ENCODE measurements around the gene VEGFB. TPM values are rescaled to one million over a fixed set of nuclear protein-coding genes. Genes with fewer than 3 reads are reported as not detected.

VEGFB gene
- total RNA-seq, 2 experiments from 2014 or later = 81.5 to 87.8 TPM

GRCh38 chr11:64284962-64285884 is 50.8 kb downstream of the VEGFB start, which contains the start of gene GPR137:
Gene GPR137 (plus strand): TSS chr11:64285848. CDS start chr11:64286525, 677 bp downstream.
- Mint-ChIP-seq H3K36me3 (ENCODE audit: low read depth) (peaks cover 13% of the 10 kb centered on the region), H3K9me3 (ENCODE audit: insufficient read depth) (no peaks in the 10 kb centered on the region), H3K27ac (peak within 1 kb of the TSS; percentile 89), H3K4me1 (ENCODE audit: low read depth) (peaks cover 23% of the 10 kb centered on the region), H3K4me3 (peak within 1 kb of the TSS; percentile 81), H3K27me3 (ENCODE audit: low read depth) (peaks cover 3% of the 10 kb centered on the region)
- ChIA-PET POLR2A (interaction anchor here (0.7 to 7.8 kb wide), 10 partner anchors 11 to 100 kb away, joined by 3 to 79 read pairs (median 6); partner anchors contain the start of genes ESRRA, FERMT3, NUDT22 and PRDX5), CTCF (interaction anchor here (0.9 to 8.6 kb wide), 6 partner anchors 13 to 80 kb away, joined by 3 to 118 read pairs (median 14); partner anchors contain the start of genes CATSPERZ, ESRRA, FERMT3 and FKBP2)
- DNase-seq (peak; percentile 90), ATAC-seq (peak; percentile 64)

DNA sequence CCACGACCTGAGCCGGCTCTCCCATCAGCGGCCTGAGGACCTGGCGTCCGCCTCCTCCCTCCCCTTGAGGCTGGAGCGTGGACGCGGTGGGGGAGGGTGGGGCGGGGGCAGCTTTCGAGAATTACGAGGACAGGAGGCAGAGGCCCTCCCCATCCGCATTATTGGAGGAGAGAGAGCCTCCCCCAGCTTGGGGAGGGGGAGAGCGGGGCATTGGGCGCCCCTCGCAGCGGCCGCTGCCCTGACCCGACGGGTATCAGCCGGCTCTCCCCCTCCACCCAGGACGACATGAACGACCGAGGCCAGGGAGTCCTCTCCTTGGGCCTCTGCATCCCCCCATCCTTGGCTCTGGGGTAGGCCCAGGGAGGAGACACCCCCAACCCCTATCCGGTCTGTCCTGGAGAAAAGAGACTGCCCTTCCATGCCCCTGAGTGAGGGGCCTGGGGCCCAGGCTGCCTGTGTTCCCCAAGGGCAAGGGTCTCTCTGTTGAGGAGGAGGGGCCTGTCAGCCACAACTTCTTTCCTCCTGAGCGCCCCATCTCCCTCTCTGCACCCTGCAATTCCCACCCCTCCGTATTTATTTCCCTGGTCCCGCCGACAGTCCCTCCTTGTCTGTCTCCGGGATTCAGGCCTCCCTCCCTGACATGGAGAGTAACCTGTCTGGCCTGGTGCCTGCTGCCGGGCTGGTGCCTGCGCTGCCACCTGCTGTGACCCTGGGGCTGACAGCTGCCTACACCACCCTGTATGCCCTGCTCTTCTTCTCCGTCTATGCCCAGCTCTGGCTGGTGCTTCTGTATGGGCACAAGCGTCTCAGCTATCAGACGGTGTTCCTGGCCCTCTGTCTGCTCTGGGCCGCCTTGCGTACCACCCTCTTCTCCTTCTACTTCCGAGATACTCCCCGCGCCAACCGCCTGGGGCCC is 51.8 kb downstream of the VEGFB start:
- Mint-ChIP-seq H3K4me3 (peak overlapping the region; percentile 75), H3K27ac (peak overlapping the region; percentile 78), H3K4me1 (ENCODE audit: low read depth) (peaks cover 28% of the 10 kb centered on the region), H3K9me3 (ENCODE audit: insufficient read depth) (no peaks in the 10 kb centered on the region), H3K27me3 (ENCODE audit: low read depth) (peaks cover 12% of the 10 kb centered on the region), H3K36me3 (ENCODE audit: low read depth) (peaks cover 13% of the 10 kb centered on the region)
- ChIA-PET CTCF (interaction anchor here (1.7 to 8.6 kb wide), 4 partner anchors 14 to 81 kb away, joined by 7 to 118 read pairs (median 22); partner anchors contain the start of genes CATSPERZ, ESRRA, FERMT3 and PRDX5), POLR2A (interaction anchor here (0.7 to 7.8 kb wide), 5 partner anchors 10 to 59 kb away, joined by 3 to 79 read pairs (median 5); partner anchors contain the start of genes NUDT22, TRMT112 and TRPT1)
- peak; percentile 55 for DNase-seq
- ATAC-seq = no peak

- Mint-ChIP-seq H3K36me3 (ENCODE audit: low read depth) (peaks cover 9% of the 10 kb centered on the region), H3K9me3 (ENCODE audit: insufficient read depth) (no peaks in the 10 kb centered on the region), H3K27me3 (ENCODE audit: low read depth) (peaks cover 12% of the 10 kb centered on the region), H3K27ac (peak overlapping the region; percentile 78), H3K4me1 (ENCODE audit: low read depth) (peaks cover 26% of the 10 kb centered on the region), H3K4me3 (peak overlapping the region; percentile 75)
- ChIA-PET POLR2A (interaction anchor here (0.9 to 7.8 kb wide), 2 partner anchors 17 to 30 kb away, joined by 3 to 79 read pairs; partner anchors contain the start of gene TRMT112), CTCF (interaction anchor here (4.2 to 8.6 kb wide), 2 partner anchors 16 to 82 kb away, joined by 23 to 118 read pairs; partner anchors contain the start of genes CATSPERZ, ESRRA and FERMT3)
- ATAC-seq (no peak), DNase-seq (no peak)
Measured at GRCh38 chr11:64286801-64287159, 52.4 kb downstream of the VEGFB start.

- DNase-seq (no peak), ATAC-seq (no peak)
- Mint-ChIP-seq H3K27ac (no peak overlapping the region), H3K36me3 (ENCODE audit: low read depth) (peaks cover 5% of the 10 kb centered on the region), H3K4me3 (no peak overlapping the region), H3K4me1 (ENCODE audit: low read depth) (peaks cover 28% of the 10 kb centered on the region), H3K27me3 (ENCODE audit: low read depth) (peaks cover 17% of the 10 kb centered on the region), H3K9me3 (ENCODE audit: insufficient read depth) (no peaks in the 10 kb centered on the region)
- ChIA-PET POLR2A (no interaction called here), CTCF (interaction anchor here (1.1 to 8.6 kb wide), 3 partner anchors 15 to 83 kb away, joined by 3 to 118 read pairs (median 23); partner anchors contain the start of genes CATSPERZ, ESRRA and FERMT3)
Measured at GRCh38 chr11:64287676-64288352, 53.4 kb downstream of the VEGFB start.

GRCh38 chr11:64288353-64288750 is 54.0 kb downstream of the VEGFB start:
- ATAC-seq (no peak), DNase-seq (no peak)
- Mint-ChIP-seq H3K36me3 (ENCODE audit: low read depth) (peaks cover 2% of the 10 kb centered on the region), H3K4me3 (no peak overlapping the region), H3K4me1 (ENCODE audit: low read depth) (peaks cover 28% of the 10 kb centered on the region), H3K27me3 (ENCODE audit: low read depth) (peaks cover 22% of the 10 kb centered on the region), H3K9me3 (ENCODE audit: insufficient read depth) (no peaks in the 10 kb centered on the region), H3K27ac (no peak overlapping the region)
- POLR2A ChIA-PET = no interaction called here
- CTCF ChIA-PET = interaction anchor here (1.1 to 8.6 kb wide), 2 partner anchors 14 to 54 kb away, joined by 3 to 118 read pairs; partner anchors contain the start of genes CATSPERZ and ESRRA

Other genes with a start within 250 kb of the VEGFB start
- 100 to 1,000 TPM in 1 of 2 experiments, 10 to 100 TPM in 1; 93.7 to 102 TPM for gene OTUB1, start 248.1 kb upstream of the VEGFB start, total RNA-seq
- not detected for gene FLRT1, start 198.7 kb upstream of the VEGFB start, total RNA-seq
- 10 to 100 TPM; 14.4 to 14.6 TPM for gene MACROD1, start 68.5 kb upstream of the VEGFB start, total RNA-seq
- gene STIP1, start 48.4 kb upstream of the VEGFB start, total RNA-seq = 100 to 1,000 TPM; 335 to 340 TPM
- 100 to 1,000 TPM; 261 to 281 TPM for gene FERMT3, start 27.9 kb upstream of the VEGFB start, total RNA-seq
- 10 to 100 TPM; 37.8 to 44.8 TPM for gene TRPT1, start 8.4 kb upstream of the VEGFB start, total RNA-seq
- 10 to 100 TPM; 86.7 to 91.6 TPM for gene NUDT22, start 8.3 kb upstream of the VEGFB start, total RNA-seq
- gene DNAJC4, start 4.0 kb upstream of the VEGFB start, total RNA-seq = 10 to 100 TPM; 38.0 to 41.3 TPM
- gene FKBP2, start 6.5 kb downstream of the VEGFB start, total RNA-seq = 10 to 100 TPM; 26.9 to 33.0 TPM
- 100 to 1,000 TPM; 178 to 197 TPM for gene PPP1R14B, start 12.4 kb downstream of the VEGFB start, total RNA-seq
- 10 to 100 TPM; 19.7 TPM for gene PLCB3, start 16.9 kb downstream of the VEGFB start, total RNA-seq
- gene BAD, start 50.1 kb downstream of the VEGFB start, total RNA-seq = 10 to 100 TPM; 38.3 to 43.9 TPM
- 10 to 100 TPM; 25.3 to 26.8 TPM for gene GPR137, start 51.3 kb downstream of the VEGFB start, total RNA-seq
- gene KCNK4, start 56.7 kb downstream of the VEGFB start, total RNA-seq = not detected
- not detected for gene CATSPERZ, start 65.8 kb downstream of the VEGFB start, total RNA-seq
- 10 to 100 TPM; 42.7 to 43.2 TPM for gene ESRRA, start 70.9 kb downstream of the VEGFB start, total RNA-seq
- 100 to 1,000 TPM; 154 to 165 TPM for gene TRMT112, start 83.0 kb downstream of the VEGFB start, total RNA-seq
- gene PRDX5, start 83.5 kb downstream of the VEGFB start, total RNA-seq = 100 to 1,000 TPM; 102 to 106 TPM
- gene CCDC88B, start 105.6 kb downstream of the VEGFB start, total RNA-seq = 100 to 1,000 TPM; 127 TPM
- gene RPS6KA4, start 124.6 kb downstream of the VEGFB start, total RNA-seq = 10 to 100 TPM; 39.0 to 42.3 TPM